HG03095 (cell line): ENCODE results near the gene WWP2.

ENCODE experiments used
- ATAC-seq: cut with Tn5 transposase; IDR thresholded peaks from one replicate; pipeline ENCODE4 v1.9.1; 2021; ENCODE audit warnings: moderate library complexity; ENCODE audit not compliant: unreplicated experiment

Gene WWP2

GRCh38 chr16:69886726-69887125 lies 124.6 kb downstream of the WWP2 start:
- no peak for ATAC-seq

GRCh38 chr16:69888005-69888590 lies 126.0 kb downstream of the WWP2 start:
- no peak for ATAC-seq

- ATAC-seq = no peak
Measured at GRCh38 chr16:69889295-69889964, 127.3 kb downstream of the WWP2 start.

- no peak for ATAC-seq
Measured at GRCh38 chr16:69890114-69890891, 128.2 kb downstream of the WWP2 start.

- ATAC-seq = no peak
Measured at GRCh38 chr16:69890892-69891282, 128.8 kb downstream of the WWP2 start.

GRCh38 chr16:69892378-69892777 lies 130.2 kb downstream of the WWP2 start:
- ATAC-seq = no peak

- no peak for ATAC-seq
Measured at GRCh38 chr16:69893106-69893505, 131.0 kb downstream of the WWP2 start.

GRCh38 chr16:69894676-69895075 lies 132.5 kb downstream of the WWP2 start:
- no peak for ATAC-seq

- ATAC-seq = no peak
Measured at GRCh38 chr16:69903865-69904415, 141.8 kb downstream of the WWP2 start.

GRCh38 chr16:69904495-69905170 lies 142.5 kb downstream of the WWP2 start:
- ATAC-seq = no peak

- ATAC-seq = no peak
Measured at GRCh38 chr16:69905171-69905555, 143.0 kb downstream of the WWP2 start.

GRCh38 chr16:69906838-69907401 lies 144.8 kb downstream of the WWP2 start:
- ATAC-seq = no peak

GRCh38 chr16:69909043-69909442 lies 146.9 kb downstream of the WWP2 start:
- no peak for ATAC-seq

GRCh38 chr16:69909760-69910159 lies 147.6 kb downstream of the WWP2 start:
- no peak for ATAC-seq

- ATAC-seq = no peak
Measured at GRCh38 chr16:69910964-69911363, 148.8 kb downstream of the WWP2 start.

- ATAC-seq = no peak
Measured at GRCh38 chr16:69916462-69916861, 154.3 kb downstream of the WWP2 start.

- ATAC-seq = no peak
Measured at GRCh38 chr16:69917311-69917710, 155.2 kb downstream of the WWP2 start.

GRCh38 chr16:69917739-69918138 lies 155.6 kb downstream of the WWP2 start:
- ATAC-seq = no peak

GRCh38 chr16:69918241-69918640 lies 156.1 kb downstream of the WWP2 start:
- ATAC-seq = no peak

GRCh38 chr16:69921127-69921526 lies 159.0 kb downstream of the WWP2 start:
- ATAC-seq = no peak

- no peak for ATAC-seq
Measured at GRCh38 chr16:69922200-69922599, 160.1 kb downstream of the WWP2 start.
